Right cardiac atrium (tissue), 5 donors: Measurements from ENCODE around the gene SLC25A51. TPM values are rescaled to one million over a fixed set of nuclear protein-coding genes. Genes with fewer than 3 reads are reported as not detected.

ENCODE experiments used
- ATAC-seq, 2 donors: fragments of 200-7000 bp; cut with Tn5 transposase; one replicate each; pipeline versions ENCODE4 v1.8.0 to v1.9.1; 2020; ENCODE audit warnings: moderate library complexity in 2 of 2, mild to moderate bottlenecking in 1 of 2
- DNase-seq, 3 donors: peaks; one replicate each; pipeline ENCODE4 v3.0.0-alpha.2; 2020
- H3K27ac ChIP-seq: one replicate; pipeline ENCODE4 v1.5.1; 2013; ENCODE audit warnings: mild to moderate bottlenecking, low read length, control low read depth, moderate library complexity
- H3K27me3 ChIP-seq: one replicate; pipeline ENCODE4 v1.6.1; 2013; ENCODE audit not compliant: control insufficient read depth, insufficient read depth
- H3K4me1 ChIP-seq: one replicate; pipeline ENCODE4 v1.6.1; 2013; ENCODE audit warnings: low read length; ENCODE audit not compliant: control insufficient read depth, insufficient read depth
- H3K4me3 ChIP-seq: one replicate; pipeline ENCODE4 v1.5.1; 2013; ENCODE audit warnings: low read length, control low read depth
- H3K9me3 ChIP-seq: one replicate; pipeline ENCODE4 v1.6.1; 2013; ENCODE audit warnings: low read length; ENCODE audit not compliant: control insufficient read depth
- WGBS: extraction: QIAGEN DNeasy Blood & Tissue Kit; methylation state at CpG from one replicate; pipeline ENCODE4 v1.1.7; 2013; 5-methylcytosine and 5-hydroxymethylcytosine counted together
- intact Hi-C, 4 donors: fragments of 100-400 bp; cut with DNase I; formaldehyde crosslinking; loops; one replicate each; pipeline versions ENCODE4 v1.11.0 to v1.14.0; 2022 to 2023
- polyA plus RNA-seq: library from polyadenylated mRNA; stranded (reverse); fragments of 200-250 nt; gene quantifications from one replicate; pipeline ENCODE4 v1.2.3, GENCODE V29; 2013
- total RNA-seq, 4 donors: library from RNA; stranded (reverse); fragmentation: NEBNext Ultra II Directional; extraction: Animal tissue kit (Norgen Biotek cat#: 25700); gene quantifications; one replicate each; pipeline ENCODE4 v1.2.1, GENCODE V29; 2021
- donor health status: healthy with polysubstance abuse.
- donor health status: DM: no; HTN: yes; CAD: no.
- donor health status: DM: no; HTN: no; CAD: no.
- donor health status: DM: no; HTN: yes; CAD: no; lungs with severe emphysema.
- donor health status: DM: yes; HTN: yes; CAD: no.

SLC25A51 gene
- total and polyA plus RNA-seq, 5 donors, result 13.1 to 29.4 (median 25.7) TPM

DNA sequence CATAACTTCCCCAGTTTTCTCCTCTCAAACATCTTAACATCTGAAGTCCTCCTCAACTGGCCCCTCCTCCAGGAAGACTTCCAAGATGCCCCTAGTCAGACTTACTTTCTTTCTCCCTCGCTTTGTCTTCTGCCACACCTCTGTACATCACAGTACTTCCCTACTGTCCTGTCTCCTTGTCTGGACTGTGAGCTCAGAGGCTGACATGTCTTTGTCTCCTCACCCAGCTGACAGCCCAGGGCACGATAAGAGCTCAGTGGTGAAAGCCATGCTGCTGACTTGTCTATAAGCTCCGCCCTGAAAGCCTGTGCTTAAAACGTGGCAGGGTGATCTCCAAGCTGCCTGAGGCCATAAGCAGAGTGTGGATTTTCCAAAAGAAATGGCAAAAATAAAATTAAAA, 33.0 kb upstream of the SLC25A51 start:
- no peaks in the 10 kb centered on the region for H3K9me3 ChIP-seq
- DNase-seq (peak; percentile 54 to 74 (median 69)), ATAC-seq (peak; percentile 84 to 90)
- peaks cover 15% of the 10 kb centered on the region for H3K4me1 ChIP-seq
- peak overlapping the region; percentile 11 for H3K27ac ChIP-seq
- 42% methylated on average over 4 of the region's 4 CpGs for WGBS
- no peaks in the 10 kb centered on the region for H3K27me3 ChIP-seq
- H3K4me3 ChIP-seq, result no peak overlapping the region
- intact Hi-C loops, result loop anchor here in 1 of 4 donors (10.0 kb wide), 1 partner anchor 58 kb away; no protein-coding TSS in a partner anchor

DNA sequence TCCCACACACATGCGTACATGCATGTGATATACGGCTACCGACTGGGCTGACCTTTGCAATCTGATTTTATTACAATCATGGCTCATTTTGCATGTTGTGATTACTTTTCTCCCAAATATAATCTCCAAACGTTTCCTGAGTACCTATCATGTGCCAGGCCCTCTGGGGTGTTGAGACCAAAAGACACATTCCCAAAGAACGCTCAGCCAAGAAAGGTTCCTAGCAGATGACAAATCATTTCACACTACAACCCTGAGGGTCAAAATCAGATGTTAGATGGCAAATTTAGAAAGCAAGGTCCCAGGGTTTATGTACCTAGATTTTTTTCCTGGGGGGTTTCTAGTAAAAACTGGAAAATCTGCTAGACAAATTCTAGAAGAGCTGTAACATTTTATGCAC, 32.4 kb upstream of the SLC25A51 start:
- Histone ChIP-seq H3K4me1 (peaks cover 15% of the 10 kb centered on the region), H3K9me3 (no peaks in the 10 kb centered on the region), H3K27me3 (no peaks in the 10 kb centered on the region), H3K4me3 (no peak overlapping the region), H3K27ac (peak overlapping the region; percentile 23)
- intact Hi-C loops, result loop anchor here in 1 of 4 donors (10.0 kb wide), 1 partner anchor 58 kb away; no protein-coding TSS in a partner anchor
- DNase-seq (no peak), ATAC-seq (no peak)
- 67% methylated on average over 5 of the region's 5 CpGs for WGBS

DNA sequence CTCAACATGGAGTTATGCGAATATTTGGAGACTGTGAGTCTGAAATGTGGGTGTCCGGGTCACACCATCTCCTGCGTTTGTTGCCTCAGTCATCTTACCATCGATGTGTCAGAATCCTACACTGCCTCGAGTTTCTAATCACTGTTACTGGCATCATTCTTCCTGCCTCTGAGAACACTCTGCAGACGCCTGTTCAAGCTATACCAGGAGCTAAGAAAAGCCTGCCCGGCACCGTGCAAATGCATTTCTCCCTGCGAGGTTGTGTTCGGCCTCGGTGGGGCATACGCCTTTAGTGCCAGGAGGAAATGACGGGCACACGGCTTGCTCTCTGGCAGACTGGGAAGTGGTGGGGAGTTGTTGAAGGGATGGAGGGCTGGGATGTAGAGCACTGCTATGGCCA, 31.2 kb upstream of the SLC25A51 start:
- ATAC-seq, result no peak
- Histone ChIP-seq H3K4me3 (no peak overlapping the region), H3K27me3 (no peaks in the 10 kb centered on the region), H3K4me1 (peaks cover 15% of the 10 kb centered on the region), H3K9me3 (no peaks in the 10 kb centered on the region), H3K27ac (no peak overlapping the region)
- DNase-seq, result peak in 2 of 3 donors; percentile 32
- intact Hi-C loops, result loop anchor here in 1 of 4 donors (10.0 kb wide), 1 partner anchor 60 kb away; no protein-coding TSS in a partner anchor
- 71% methylated on average over 14 of the region's 14 CpGs for WGBS

DNA sequence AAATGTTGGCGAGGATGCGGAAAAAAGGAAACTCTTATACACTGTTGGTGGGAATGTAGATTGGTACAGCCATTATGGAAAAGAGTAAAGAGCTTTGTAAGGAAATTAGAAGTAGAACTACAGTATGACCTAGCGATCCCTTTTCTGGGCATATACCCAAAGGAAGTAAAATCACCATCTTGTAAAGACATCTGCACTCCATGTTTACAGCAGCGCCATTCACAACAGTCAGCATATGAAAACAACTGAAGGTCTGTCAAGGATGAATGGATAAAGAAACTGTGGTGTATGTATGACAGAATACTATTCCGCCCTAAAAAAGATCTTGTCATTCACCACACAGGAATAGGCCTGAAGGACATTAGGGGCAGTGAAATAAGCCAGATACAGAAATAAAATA, 27.7 kb upstream of the SLC25A51 start:
- no peaks in the 10 kb centered on the region for H3K27me3 ChIP-seq
- WGBS, result 91% methylated on average over 5 of the region's 5 CpGs
- no peak overlapping the region for H3K4me3 ChIP-seq
- H3K27ac ChIP-seq, result no peak overlapping the region
- no peak for DNase-seq
- intact Hi-C loops, result loop anchor here in 1 of 4 donors (10.0 kb wide), 1 partner anchor 63 kb away; no protein-coding TSS in a partner anchor
- H3K9me3 ChIP-seq, result no peaks in the 10 kb centered on the region
- peaks cover 24% of the 10 kb centered on the region for H3K4me1 ChIP-seq
- ATAC-seq, result no peak

DNA sequence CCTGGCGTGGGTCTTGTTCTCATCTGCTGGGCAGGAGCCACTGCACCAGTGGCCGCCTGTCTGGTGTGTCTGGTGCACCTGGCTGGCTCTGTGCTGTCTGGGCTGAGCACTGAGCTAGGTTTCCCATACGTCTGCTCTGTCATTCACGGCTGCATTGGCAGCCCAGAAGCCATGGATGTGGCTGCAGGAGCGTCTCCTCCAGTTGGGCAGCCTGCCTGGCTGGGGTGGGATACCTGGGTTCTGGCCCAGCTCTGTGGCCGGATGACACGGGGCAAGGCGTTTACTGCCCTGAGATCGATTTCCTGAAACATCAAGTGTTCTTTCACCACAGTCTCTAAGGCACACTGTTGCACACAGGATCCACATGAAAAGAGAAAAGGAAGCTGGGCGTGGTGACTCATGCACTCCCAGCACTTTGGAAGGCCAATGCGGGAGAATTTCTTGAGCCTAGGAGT, 25.5 kb upstream of the SLC25A51 start:
- Histone ChIP-seq H3K4me1 (peaks cover 27% of the 10 kb centered on the region), H3K4me3 (no peak overlapping the region), H3K27me3 (no peaks in the 10 kb centered on the region), H3K9me3 (no peaks in the 10 kb centered on the region), H3K27ac (peak overlapping the region; percentile 6)
- intact Hi-C loops, result no loop called here
- peak in 1 of 3 donors; percentile 48 for DNase-seq
- 68% methylated on average over 11 of the region's 11 CpGs for WGBS
- ATAC-seq, result peak in 1 of 2 donors; percentile 45

DNA sequence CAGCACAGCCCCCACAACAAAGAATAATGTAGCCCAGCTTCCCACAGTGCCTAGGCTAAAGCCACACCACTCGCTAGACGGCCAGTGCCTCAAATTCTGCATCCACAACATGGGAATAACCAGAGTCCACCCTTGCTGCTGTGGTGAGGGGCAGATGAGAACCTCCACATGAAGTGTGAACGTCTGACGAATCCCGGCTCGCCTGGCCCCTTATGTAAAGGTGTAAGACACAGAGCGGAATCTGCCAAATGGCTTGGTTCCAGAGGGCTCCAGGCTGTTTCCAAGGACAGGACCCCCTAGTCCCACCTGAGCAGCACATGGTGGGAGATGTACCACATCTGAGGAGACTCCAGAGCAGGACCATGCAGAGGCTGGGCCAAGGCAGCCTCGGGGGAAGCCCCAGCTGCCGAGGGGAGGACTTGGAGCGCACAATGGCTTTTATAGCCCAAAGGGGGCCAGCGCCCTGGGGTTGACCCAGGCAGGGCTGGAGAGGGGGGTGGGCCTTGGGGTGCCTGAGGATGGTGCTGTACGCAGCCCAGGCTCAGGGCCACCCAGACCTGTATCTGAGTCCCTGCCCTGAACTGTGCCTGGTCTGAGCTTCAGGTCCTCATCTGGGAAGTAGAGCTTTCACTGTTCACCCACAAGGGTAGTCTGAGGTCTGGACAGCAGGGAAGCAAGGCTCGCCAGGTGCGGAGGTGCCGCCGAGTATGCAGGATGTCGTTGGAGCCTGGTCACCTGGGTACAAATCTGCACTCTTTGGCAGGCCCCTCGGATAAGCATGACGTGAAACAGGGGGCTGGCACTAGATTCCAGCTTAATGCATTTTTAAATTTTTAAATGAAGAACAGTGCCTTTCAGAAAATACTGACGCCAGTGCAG, 24.9 kb upstream of the SLC25A51 start:
- peaks cover 27% of the 10 kb centered on the region for H3K4me1 ChIP-seq
- ATAC-seq (peak in 1 of 2 donors; percentile 30), DNase-seq (no peak)
- H3K9me3 ChIP-seq, result no peaks in the 10 kb centered on the region
- intact Hi-C loops, result no loop called here
- H3K27me3 ChIP-seq, result no peaks in the 10 kb centered on the region
- no peak overlapping the region for H3K27ac ChIP-seq
- 84% methylated on average over 20 of the region's 20 CpGs for WGBS
- no peak overlapping the region for H3K4me3 ChIP-seq

DNA sequence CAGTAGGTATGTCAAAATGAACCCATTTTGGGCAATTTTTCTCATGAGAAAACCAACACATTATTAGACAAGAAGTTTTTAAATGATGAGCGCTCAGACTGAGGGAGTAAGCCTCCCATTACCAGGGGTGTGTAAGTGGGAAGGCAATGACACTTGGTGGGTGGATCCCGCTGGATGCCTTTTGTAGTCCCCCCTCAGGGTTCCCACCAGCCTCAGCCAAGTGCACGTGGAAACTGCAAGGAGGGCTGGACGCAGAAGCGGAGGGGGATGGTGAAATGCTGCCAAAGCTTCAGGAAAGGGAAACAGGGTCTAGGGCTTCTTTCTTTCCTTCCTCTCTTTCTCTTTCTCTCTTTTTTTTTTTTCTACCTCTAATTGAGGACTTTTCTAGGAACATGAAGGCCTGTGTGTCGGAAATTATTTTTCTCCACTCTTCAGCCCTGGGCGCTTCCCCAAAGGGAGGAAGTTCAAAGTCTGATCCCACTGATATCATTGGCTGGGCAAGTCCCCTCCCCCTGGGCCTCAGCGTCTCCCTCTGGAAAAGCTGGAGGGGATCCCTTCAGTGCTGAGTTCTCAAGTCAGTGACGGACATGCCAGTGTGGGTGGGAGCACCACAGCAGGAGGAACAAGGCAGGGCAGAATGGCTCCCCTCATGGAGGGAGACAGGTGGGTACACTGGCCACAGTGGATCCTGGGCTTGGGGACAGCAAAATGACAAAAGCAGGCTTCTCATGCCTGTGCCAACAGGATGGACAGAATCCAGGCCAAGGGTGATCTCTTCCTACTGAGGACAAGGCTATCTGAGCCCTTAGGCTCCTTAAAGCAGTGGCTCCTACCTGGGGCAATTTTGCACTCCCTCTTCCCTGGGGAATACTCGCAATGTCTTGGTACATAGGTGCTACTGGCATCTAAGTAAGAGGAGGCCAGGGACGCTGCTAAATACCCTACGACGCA, 23.9 kb upstream of the SLC25A51 start:
- DNase-seq (no peak), ATAC-seq (peak in 1 of 2 donors; percentile 33)
- intact Hi-C loops, result no loop called here
- WGBS, result 66% methylated on average over 13 of the region's 13 CpGs
- H3K4me3 ChIP-seq, result no peak overlapping the region
- no peak overlapping the region for H3K27ac ChIP-seq
- no peaks in the 10 kb centered on the region for H3K9me3 ChIP-seq
- H3K4me1 ChIP-seq, result peaks cover 27% of the 10 kb centered on the region
- H3K27me3 ChIP-seq, result no peaks in the 10 kb centered on the region

DNA sequence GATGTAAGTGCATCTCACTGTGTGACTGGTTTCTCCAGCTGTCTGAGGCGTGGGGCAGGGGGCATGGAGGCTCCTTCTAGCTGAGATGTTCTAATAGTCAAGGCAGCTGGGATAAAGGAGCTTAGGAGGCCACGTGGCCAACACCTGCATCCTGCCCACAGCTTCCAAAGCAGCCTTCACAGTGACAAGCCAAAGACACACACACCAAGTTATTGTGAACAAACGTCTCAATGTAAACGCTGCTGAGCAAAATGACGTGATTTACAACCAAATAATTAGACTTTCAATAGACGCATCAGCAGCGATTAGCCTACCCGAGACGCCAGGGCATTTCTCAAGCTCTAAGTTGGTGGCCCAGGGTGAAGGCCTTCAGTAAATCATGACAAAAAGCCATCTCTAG, 23.2 kb upstream of the SLC25A51 start:
- no peak overlapping the region for H3K27ac ChIP-seq
- ATAC-seq (no peak), DNase-seq (no peak)
- peaks cover 27% of the 10 kb centered on the region for H3K4me1 ChIP-seq
- H3K4me3 ChIP-seq, result no peak overlapping the region
- H3K9me3 ChIP-seq, result no peaks in the 10 kb centered on the region
- no peaks in the 10 kb centered on the region for H3K27me3 ChIP-seq
- 80% methylated on average over 9 of the region's 9 CpGs for WGBS
- intact Hi-C loops, result no loop called here

DNA sequence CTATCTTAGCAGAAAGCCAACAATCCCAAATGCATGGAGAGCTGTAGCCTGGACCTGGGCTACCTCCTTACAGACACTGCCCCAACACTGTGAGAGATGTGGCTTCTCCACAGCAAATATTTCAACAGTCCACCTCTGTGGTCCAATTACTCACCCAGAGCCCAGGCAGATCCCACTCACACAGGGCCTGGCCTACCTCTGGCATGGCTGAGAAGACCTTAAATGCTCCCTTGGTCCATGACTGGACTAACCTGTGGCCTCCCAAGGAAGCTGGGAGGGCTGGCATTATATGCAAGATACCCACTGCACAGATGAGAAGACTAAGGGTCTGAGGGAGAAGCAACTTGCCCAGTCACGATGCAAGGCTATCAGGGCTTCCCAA, 22.8 kb upstream of the SLC25A51 start:
- H3K4me1 ChIP-seq, result peaks cover 27% of the 10 kb centered on the region
- no peaks in the 10 kb centered on the region for H3K9me3 ChIP-seq
- ATAC-seq, result no peak
- H3K27ac ChIP-seq, result no peak overlapping the region
- intact Hi-C loops, result no loop called here
- no peaks in the 10 kb centered on the region for H3K27me3 ChIP-seq
- no peak overlapping the region for H3K4me3 ChIP-seq
- DNase-seq, result no peak
- WGBS, result 91% methylated on average over 1 of the region's 1 CpG

DNA sequence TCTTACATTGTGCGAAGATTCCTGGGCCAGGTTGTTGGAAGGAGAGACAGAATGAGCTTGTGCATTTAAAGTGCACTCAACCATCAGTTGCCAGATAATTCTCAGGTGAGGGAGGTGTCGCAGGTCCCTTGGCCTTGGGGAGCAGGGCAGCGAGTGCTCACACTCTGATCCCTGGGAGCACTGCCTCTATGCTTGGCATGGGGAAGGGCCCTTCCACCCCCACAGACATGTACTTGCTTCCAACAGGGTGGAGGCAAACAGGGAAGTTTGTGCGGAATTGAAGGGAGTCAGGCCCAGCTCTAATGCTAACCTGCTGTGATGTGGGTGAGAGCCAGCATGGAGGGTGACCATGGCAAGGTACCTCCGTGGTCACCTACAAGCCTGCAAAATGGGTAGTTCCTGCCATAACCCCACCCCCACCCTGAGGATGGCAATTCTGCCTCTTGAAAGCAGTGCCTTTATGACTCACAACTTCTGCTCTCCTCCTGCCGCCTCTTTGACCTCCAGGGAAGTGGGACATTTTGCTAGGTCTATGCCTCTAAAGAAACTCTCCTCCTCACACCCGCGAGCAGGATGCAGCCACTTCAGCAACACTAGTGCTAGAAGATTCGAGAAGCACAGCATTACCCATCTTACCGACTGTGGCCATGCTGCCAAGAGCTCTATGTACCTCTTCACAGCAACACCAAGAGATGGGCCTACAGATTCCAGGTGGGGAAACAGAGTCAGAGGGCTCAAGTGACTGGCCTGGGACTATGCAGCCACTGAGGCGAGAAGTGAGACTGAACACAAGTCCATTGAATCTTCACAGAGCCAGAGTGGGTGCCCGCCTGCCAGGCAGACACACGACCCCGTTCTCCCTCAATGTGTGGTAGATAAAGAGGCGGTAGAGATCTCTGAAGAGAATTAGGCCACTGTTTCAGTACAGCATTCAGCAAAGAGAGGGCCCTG, 22.1 kb upstream of the SLC25A51 start:
- intact Hi-C loops, result no loop called here
- 84% methylated on average over 15 of the region's 15 CpGs for WGBS
- DNase-seq, result no peak

More for the DNA sequence above, 22.1 kb upstream of the SLC25A51 start:
- no peak for ATAC-seq
- Histone ChIP-seq H3K4me1 (peaks cover 27% of the 10 kb centered on the region), H3K4me3 (no peak overlapping the region), H3K27me3 (no peaks in the 10 kb centered on the region), H3K9me3 (no peaks in the 10 kb centered on the region), H3K27ac (no peak overlapping the region)
